EL (cell line): ENCODE measurements around the gene TMEM95.
A peak's percentile ranks its signal among the peaks of the same experiment; 100 is the strongest.
"Not testable (repeated sequence)": the region's sequence is repeated elsewhere in the genome, so short reads cannot be mapped to it uniquely, and the experiment has no call there.

Experiments used
- DNase-seq: peaks from one replicate; pipeline ENCODE4 v3.0.0-alpha.2; 2016

Gene TMEM95

DNA sequence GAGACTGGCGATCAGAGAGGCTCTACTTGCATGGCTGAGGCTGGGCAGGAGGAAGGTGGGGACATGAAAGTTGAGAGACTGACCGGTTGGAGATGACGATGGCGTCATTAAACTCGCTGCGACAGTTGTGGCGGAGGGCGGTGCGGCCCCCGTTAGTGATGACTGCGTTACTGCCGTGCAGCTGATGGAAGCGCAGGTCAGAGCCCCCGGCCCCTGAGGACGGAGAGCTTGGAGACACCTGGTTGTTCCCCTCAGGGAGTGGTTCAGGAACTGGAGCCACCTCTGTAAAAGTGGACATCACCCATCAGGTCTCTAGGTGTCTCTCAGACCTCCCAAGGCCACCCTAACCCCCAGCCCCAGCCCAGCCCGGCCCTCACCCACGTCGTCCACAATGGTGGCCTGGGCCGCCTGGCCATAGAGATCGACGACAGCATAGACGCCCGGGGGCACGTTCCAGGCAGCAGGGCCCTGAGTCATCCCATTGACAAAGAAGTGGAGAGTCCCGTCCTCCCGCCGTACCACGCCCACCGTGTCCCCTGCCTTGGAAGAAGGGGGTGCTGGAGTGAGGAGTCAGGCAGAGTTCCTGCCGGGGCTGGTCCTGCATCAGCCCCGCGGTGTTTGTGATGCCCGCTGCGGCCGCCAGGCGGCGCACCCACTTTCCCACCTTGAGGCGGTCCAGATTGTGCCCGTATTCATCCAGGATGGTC is 31.1 kb upstream of the TMEM95 start:
- peak; percentile 52 for DNase-seq

DNA sequence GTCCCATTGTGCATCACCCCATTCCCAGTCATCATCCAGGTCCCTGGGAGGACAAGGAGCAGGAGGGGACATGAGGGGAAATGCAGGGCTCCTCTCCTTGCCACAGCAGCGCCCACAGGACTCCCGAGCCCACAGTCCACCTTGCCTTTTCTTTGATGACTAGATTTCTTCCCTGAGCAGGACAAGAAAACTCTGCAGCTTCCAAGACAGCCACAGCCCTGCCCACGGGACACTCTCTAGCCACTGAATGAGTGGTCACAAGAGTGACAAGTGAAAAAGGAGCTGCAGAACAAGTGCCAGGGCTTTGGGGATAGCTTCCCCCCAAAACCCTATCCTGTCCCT is 30.5 kb upstream of the TMEM95 start:
- no peak for DNase-seq

DNA sequence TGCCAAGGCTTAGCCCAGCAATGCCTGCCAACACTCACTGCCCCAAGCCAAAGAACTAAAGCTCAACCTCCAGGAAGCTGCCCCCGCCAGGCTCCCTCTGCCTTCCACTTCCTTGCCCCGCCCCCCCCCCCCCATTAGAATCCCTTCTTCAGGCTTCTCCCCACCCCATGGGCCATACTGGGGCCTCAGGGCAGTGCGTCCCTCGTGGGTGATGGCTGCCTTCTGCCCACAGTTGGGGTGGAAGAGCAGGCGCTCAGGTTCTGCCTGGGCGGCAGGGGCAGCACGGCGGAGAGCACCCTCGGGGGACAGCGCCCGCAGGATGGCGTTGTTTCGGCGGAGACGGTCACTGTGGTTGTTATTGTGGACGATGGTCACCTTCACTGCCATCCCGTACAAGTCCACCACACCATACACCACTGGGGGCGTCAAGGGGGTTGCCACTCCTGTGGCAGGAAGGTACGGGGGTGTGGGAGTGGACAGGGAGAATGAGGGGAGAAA is 29.9 kb upstream of the TMEM95 start:
- DNase-seq = no peak

DNA sequence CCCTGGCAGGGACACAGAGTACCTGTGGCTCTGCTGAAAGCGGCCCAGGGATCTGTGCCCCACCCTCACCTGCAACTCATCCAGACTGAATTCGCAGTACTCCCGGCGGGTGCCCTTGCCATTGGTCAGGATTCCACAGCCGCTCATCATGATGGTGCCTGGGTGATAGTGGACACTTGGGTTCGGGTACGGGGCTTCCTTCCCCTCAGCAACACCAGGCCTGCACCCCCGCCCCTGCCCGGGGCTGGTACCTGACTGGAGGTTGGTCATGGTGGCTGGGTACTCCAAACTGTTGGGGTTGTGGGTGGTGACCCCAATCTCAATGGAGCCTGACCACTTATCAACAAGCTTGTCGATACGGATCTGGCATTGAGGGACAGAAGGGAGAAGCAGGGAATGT is 28.8 kb upstream of the TMEM95 start:
- no peak for DNase-seq

GRCh38 chr17:7327056-7327455 is 27.9 kb upstream of the TMEM95 start:
- DNase-seq = no peak

DNA sequence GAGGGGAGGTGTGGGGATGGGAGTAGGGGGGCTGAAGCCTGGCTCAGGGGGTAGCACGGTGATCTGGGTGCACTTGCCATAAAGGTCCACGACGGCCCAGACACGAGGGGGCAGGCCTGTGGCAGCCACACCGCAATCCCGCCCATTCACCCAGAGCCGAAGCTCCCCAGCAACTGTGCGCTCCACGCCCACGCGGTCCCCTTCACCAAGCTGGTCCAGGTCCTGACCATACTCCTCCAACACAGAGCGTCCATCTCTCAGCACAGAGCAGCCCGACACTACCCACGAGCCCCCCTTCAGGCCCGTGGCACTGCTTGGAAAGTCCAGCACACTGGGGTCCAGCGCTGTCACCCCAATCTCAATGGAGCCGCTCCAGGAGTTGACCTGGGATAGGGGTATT is 27.5 kb upstream of the TMEM95 start:
- DNase-seq = no peak

DNA sequence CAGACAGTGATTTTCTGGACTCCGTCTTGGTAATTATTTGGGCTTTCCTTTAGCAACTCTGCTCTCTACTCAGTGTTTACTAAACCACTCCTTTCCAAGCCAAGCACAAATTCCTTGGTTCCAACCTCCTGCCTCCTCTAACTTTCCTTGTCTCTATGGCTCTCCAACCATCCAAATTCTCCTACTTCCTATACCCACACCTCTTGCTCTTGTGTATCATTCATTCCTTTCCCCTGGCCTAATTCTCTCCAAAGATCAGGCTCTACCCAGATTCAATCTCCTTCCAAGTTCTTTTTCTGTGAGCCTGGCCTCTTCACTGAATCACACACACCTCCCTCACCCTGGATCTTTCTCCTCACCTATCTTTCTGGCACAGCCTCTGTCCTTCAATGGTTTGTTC is 26.9 kb upstream of the TMEM95 start:
- DNase-seq = no peak

DNA sequence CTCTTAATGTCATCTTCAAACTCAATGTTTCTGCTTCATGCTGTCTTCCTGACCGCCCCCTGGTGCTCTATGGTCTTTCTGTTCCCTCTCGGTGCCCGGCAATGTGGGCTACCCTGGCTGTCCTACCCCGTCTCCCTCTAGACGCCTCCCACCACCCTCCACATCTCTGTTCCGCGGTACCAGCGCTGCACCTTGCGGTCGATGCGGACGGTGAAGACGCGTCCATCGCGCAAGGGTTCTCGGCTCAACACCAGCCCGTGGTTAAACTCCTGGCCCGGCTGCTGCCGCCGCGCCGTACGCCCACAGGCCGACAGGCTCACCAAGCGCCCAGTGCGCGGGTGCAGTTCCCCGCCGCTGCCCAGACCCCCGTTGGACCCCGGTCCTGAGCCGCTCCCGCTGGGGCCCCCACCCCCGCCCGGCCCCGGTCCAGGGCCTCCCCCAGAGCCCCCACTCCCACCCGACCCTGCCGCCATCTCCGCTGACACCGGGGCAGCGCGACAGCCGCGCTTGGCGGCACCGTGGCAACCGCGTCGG is 26.0 kb upstream of the TMEM95 start, which contains the start of gene NEURL4:
Gene NEURL4, minus strand, starts transcription at position 496 of the 534 bp plus-strand sequence. Its CDS starts 23 bp downstream, at position 473.
- DNase-seq = peak; percentile 45

DNA sequence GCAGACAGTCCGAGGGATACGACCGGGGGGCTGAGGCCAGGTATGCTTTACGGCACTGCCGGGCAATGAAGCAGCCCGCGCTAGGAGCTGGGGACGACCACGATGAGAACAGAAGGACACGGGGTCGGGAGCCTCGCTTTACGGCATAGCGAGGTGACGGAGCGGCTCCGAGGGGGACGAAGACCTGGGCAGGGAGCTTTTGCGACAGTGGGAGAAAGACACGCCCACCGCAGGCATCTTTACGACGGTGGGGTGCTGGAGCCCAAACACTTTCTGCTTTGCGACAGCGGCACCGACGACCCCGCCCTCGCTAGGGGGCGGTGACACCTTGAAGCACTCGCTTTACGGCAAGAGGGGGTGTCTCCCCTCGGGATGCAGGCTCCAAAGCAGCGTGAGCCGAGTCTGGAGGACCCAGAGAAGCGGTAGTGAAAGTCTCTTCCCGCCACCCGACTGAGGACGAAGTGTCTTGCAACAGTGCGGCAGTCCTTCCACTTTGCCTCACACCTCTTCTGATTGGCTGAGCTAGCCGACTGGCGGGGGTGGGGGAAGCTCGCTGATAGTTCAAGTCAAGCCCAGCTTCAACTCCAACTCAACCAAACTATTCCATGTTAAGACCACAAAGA is 25.5 kb upstream of the TMEM95 start:
- DNase-seq = peak; percentile 99

GRCh38 chr17:7329997-7330637 is 24.8 kb upstream of the TMEM95 start:
- peak; percentile 84 for DNase-seq

DNA sequence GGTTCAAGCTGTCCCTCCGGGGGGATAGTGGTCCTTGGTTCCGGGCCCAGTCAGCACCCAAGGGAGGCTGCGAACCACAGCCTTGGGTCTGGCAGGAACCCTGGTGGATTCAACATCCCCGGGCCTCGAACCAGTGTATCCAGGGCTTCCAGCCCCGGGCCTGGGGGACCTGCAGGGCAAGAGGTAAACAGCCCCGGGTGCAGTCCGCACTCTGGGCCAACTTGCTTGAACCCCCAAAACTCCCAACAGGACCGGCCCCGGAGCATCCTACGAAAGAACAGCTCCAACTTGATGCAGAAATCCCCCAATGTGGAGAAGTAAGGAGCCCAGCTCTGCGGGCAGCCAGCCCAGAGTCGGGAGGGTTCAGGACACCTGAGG is 24.3 kb upstream of the TMEM95 start:
- DNase-seq = no peak

DNA sequence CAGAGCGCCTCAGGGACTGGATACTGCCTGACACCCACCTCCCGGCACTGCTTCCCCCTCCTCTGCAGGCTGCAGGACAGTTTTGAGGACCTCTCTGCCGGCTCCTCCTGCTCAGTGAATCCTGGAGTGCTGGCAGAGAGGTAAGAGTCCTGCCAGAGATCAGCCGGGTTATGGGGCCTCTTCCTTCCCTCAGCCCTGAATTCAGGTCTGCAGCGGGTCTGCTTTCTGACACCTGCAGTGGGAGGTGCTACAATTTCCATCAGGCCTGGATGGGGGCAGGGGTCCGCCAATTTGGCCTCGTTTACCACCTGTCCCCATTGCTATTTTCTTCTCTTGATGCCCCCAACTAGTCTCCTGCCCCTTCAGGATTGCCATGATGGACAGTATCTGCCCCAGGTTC is 22.8 kb upstream of the TMEM95 start:
- DNase-seq = no peak

- DNase-seq = not testable (repeated sequence)
Measured at GRCh38 chr17:7332600-7333069, 22.3 kb upstream of the TMEM95 start.

- DNase-seq = no peak
Measured at GRCh38 chr17:7334938-7335538, 19.9 kb upstream of the TMEM95 start.

- not testable (repeated sequence) for DNase-seq
Measured at GRCh38 chr17:7335765-7336164, 19.2 kb upstream of the TMEM95 start.

DNA sequence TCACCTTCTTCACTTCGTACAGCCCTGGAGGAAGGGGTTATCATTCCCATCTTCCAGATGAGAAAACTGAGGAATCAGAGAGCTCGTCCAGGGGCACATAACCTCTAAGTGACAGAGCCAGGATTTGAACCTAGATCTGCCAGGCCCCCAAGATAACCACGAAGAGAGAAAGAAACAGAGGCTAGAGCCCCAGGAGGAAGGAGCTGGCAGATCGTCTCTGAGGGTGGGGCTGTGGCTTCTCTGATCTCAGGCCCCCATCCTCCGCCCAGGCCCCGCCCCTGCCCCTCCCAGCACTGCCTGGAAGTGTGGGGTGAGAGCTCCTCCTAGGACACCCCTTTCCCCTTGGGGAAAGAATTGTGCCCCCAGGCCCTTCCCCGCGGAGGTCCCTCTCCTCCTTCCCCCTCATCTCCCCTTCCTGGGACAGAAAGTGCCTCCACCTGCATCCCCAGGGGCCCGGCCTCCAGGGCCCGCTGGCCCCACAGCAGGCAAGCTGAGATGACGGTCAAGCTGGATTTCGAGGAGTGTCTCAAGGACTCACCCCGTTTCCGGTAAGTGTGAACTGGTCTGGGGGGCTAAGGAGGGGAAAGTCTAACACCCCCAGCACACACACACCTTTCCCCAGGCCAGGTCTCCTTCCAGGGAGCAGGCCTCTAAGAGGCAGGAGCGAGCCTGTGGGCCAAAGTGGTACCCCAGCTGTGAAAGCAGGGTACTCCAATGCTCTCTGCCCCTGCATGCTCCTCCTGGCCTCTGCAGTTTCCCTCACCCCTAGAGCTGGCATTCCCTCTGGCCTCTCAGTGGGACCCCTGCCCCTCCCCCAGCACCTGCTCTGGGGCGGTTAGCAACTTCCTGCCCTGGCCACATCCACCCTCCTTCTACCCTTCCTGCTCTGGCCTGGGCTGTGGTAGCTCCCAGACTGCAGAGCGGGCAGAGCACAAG is 18.4 kb upstream of the TMEM95 start, which contains the start of gene ACAP1:
Gene ACAP1, plus strand, starts transcription at position 290 of the 936 bp plus-strand sequence. Its CDS starts 206 bp downstream, at position 496.
- no peak for DNase-seq

GRCh38 chr17:7337600-7337999 is 17.4 kb upstream of the TMEM95 start:
- DNase-seq = not testable (repeated sequence)

- DNase-seq = no peak
Measured at GRCh38 chr17:7340179-7340578, 14.8 kb upstream of the TMEM95 start.

DNA sequence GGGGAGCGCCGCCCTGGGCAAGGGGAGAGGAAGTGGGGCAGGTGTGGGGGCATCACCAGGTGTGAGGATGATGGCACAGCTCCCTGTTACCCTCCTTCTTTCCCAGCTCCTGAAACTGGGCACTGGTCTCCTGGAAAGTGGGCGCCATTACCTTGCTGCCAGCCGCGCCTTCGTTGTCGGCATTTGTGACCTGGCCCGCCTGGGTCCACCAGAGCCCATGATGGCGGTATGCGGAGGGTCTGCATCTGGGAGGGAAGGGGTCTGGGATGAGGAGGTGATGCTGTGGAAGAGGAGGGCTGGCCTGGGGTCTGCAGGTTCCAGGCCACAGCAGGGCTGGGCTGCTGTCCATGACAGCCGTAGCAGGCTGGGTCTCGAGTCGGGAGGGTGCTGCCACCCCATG is 13.1 kb upstream of the TMEM95 start:
- no peak for DNase-seq

DNA sequence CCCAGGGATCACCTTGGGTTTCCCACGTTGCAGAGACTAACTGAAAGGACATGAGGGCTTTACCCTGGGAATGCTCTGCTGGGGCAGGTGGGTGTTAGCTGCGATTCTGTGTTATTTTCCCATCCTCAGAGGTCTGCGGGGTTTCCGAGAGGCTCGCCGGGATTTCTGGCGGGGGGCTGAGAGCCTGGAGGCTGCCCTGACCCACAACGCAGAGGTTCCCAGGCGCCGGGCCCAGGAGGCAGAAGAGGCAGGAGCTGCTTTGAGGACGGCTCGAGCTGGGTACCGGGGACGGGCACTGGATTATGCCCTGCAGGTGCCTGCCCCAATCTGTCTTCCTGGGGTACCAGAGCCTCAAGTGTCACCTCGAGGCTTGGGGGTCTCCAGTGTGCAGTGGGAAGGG is 11.7 kb upstream of the TMEM95 start:
- DNase-seq = no peak

DNA sequence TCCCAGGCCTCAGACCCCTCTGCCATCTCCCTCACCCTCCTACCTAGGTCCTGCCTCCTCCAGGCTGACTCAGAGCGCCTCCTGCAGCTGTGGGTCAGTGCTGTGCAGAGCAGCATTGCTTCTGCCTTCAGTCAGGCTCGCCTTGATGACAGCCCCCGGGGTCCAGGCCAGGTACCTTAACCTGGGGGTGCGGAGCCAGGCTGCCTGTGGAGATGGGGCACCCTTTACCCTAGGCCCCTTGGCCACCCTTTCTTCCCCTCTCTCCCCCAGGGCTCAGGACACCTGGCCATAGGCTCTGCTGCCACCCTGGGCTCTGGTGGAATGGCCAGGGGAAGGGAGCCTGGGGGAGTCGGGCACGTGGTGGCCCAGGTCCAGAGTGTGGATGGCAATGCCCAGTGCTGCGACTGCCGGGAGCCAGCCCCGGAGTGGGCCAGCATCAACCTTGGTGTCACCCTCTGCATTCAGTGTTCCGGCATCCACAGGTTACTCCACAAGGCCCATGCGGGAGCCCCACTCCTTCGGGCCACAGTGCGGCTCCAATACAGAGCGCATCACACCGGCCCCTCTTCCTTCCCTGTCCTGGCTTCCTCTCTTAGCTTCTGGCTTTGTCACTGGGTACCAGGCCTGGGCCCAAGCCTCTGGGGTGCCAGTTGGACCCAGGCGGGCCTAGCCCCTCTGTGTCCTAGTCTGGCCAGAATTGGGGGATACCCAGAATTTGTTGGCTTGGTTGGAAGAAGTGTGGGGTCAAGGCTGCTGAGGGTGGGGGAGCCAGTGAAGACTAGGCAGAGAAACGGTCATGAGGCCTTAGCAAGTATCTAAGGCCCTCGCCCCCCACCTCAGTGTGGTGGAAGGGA is 8.0 kb upstream of the TMEM95 start:
- DNase-seq = no peak
